ENCODE measurements around the gene NFIA. TPM values are rescaled to one million over a fixed set of nuclear protein-coding genes. Genes with fewer than 3 reads are reported as not detected.
A peak's percentile ranks its signal among the peaks of the same experiment; 100 is the strongest.

NFIA gene
- total RNA-seq, 3 donors from 2014 or later, result 54.9 to 87.5 (median 79.6) TPM

DNA sequence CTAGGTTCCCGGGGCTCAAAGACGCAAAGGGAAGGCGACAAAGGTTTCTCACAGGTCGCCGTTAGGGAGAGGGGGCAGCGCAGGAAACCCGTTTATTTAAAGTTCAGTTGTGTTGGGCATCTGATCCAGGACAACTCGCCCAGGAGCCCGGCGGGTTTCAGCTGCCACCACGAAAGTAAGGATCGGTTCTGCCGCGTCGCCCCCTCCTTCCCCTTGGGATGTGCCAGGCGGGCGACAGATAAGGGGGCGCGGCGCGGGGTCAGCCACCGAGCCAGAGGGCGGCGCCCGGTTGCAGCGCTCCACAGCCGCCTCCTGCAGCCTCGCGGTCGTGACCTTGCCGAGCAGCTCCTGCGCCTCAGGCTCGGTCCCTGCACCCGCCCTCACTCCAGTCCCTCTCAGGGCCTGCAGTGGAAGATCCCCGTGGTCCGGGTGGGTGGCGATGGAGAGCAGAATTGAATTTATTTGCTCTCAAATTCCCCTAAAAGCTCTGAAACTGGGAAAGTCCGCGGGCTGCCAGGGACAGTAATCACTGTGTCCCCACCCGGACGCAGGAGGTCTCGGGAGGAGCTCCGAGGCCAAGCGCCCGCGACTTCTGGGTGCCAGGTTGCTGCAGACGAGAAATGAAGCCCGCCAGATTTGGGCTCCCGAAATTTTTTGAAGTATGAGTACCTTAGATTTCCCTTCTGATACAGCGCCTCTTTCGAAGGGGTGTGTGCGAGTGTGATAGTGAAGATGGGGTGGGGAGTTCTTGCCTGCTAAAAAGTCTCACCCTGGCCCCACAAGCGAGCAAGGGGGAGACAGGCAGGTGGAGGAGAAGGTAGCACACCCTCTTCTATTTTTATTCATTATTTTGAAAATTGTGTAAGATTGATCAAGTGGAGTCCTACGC, 28.4 kb upstream of the NFIA start:
- no peak for DNase-seq (ENCODE audit: low spot score in 2 of 2)
- peak overlapping the region; percentile 43 to 76 (median 56) for H3K4me3 ChIP-seq
- peak overlapping the region; percentile 62 to 81 for H3K27ac ChIP-seq

DNA sequence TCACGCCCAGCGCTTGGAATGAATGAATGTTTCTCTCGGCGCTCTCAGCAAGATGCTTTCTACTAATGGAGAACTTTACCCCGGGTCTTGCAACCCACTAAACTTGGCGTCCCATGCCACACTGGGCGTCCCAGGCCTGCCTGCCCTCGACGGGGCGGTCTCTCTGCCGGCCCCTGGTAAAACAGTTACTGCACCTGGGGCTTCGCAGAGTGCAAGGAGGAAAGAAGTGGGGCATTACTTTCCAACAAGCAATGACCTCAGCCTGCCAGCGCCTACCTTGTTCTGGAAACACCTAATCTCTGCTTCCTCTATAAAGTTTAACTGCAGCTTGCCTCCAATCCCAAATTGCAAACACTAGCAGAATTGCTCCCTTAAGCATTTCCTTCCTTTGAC, 27.8 kb upstream of the NFIA start:
- Histone ChIP-seq H3K36me3 (no peaks in the 10 kb centered on the region), H3K27ac (peak overlapping the region; percentile 62 to 81), H3K4me1 (peaks cover 0 to 11% of the 10 kb centered on the region in 2 donors), H3K9me3 (no peaks in the 10 kb centered on the region), H3K27me3 (no peaks in the 10 kb centered on the region), H3K4me3 (no peak overlapping the region)
- no peak for TF ChIP-seq POLR2AphosphoS5 (IDR thresholded peaks at IDR 0.05)
- TF ChIP-seq, protein P1, sequence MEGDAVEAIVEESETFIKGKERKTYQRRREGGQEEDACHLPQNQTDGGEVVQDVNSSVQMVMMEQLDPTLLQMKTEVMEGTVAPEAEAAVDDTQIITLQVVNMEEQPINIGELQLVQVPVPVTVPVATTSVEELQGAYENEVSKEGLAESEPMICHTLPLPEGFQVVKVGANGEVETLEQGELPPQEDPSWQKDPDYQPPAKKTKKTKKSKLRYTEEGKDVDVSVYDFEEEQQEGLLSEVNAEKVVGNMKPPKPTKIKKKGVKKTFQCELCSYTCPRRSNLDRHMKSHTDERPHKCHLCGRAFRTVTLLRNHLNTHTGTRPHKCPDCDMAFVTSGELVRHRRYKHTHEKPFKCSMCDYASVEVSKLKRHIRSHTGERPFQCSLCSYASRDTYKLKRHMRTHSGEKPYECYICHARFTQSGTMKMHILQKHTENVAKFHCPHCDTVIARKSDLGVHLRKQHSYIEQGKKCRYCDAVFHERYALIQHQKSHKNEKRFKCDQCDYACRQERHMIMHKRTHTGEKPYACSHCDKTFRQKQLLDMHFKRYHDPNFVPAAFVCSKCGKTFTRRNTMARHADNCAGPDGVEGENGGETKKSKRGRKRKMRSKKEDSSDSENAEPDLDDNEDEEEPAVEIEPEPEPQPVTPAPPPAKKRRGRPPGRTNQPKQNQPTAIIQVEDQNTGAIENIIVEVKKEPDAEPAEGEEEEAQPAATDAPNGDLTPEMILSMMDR (IDR thresholded peaks at IDR 0.05), result no peak
- no peak for TF ChIP-seq POLR2A (IDR thresholded peaks at IDR 0.05)
- intact Hi-C loops (cut with DNase I; ENCODE audit: low total_unique reads), result loop anchor here (5.0 to 10.0 kb wide), 2 partner anchors 283 to 390 kb away; no protein-coding TSS in a partner anchor
- DNase-seq (ENCODE audit: low spot score in 2 of 2), result no peak

More for the DNA sequence above, 28.4 kb upstream of the NFIA start:
- intact Hi-C loops (cut with DNase I; ENCODE audit: low total_unique reads), result loop anchor here (5.0 to 10.0 kb wide), 2 partner anchors 283 to 391 kb away; no protein-coding TSS in a partner anchor
- Histone ChIP-seq H3K36me3 (no peaks in the 10 kb centered on the region), H3K27me3 (no peaks in the 10 kb centered on the region), H3K9me3 (no peaks in the 10 kb centered on the region), H3K4me1 (peaks cover 0 to 11% of the 10 kb centered on the region in 2 donors)
- TF ChIP-seq POLR2AphosphoS5 (IDR thresholded peaks at IDR 0.05) (no peak), POLR2A (IDR thresholded peaks at IDR 0.05) (no peak)
- TF ChIP-seq, protein P1 (IDR thresholded peaks at IDR 0.05), result no peak

DNA sequence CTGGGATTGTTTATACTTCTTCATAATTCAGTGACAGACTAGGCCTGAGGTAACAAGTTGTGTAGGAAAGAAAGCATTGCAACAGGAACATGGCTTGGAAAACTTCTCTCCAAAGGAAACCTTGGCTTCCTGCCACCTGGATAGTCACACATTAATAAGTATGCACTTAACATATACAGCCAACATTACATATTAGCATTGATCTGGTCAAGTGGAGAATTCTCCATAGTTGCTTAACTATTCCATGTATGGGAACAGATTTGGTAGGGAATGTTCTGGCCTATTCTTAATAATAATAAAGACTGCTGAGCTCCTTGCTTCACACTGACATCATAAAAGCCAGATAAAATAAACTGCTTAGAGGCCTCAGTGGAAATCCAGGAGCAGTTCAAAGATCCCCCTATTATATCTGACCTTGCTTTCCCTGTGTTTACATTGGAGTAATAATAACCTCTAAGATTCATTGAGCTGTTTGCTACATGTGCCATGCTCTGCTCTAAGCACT, 27.2 kb upstream of the NFIA start:
- Histone ChIP-seq H3K4me1 (peaks cover 0 to 11% of the 10 kb centered on the region in 2 donors), H3K36me3 (no peaks in the 10 kb centered on the region)
- DNase-seq (ENCODE audit: low spot score in 2 of 2), result no peak

DNA sequence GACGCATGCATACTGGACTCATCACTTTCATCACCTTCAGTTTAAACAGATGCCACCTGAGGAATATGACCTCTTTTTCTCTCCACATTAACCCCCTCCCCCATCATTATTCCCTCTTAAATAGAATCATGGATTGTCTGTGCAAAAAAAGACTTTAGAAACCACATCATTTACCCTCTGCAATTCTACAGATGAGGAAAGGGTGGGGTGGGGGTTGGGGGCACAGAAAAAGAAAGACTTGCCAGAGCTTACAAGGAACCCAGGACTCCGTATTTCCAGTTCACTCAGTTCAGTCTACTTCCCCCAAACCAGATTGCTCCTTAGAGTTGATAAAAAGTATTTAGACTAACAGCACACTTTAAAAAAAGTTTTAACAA, 26.2 kb upstream of the NFIA start:
- TF ChIP-seq, protein P1 (IDR thresholded peaks at IDR 0.05), result no peak
- TF ChIP-seq POLR2AphosphoS5 (IDR thresholded peaks at IDR 0.05) (no peak), POLR2A (IDR thresholded peaks at IDR 0.05) (no peak)
- intact Hi-C loops (cut with DNase I; ENCODE audit: low total_unique reads), result loop anchor here (10.0 kb wide), 1 partner anchor 389 kb away; no protein-coding TSS in a partner anchor
- Histone ChIP-seq H3K36me3 (no peaks in the 10 kb centered on the region), H3K27me3 (no peaks in the 10 kb centered on the region), H3K4me1 (peaks cover 0 to 11% of the 10 kb centered on the region in 2 donors), H3K4me3 (peak overlapping the region in 2 of 3 donors; percentile 76 to 77), H3K9me3 (no peaks in the 10 kb centered on the region), H3K27ac (peak overlapping the region; percentile 81 to 83)
- no peak for DNase-seq (ENCODE audit: low spot score in 2 of 2)

More for the DNA sequence above, 27.2 kb upstream of the NFIA start:
- intact Hi-C loops (cut with DNase I; ENCODE audit: low total_unique reads), result loop anchor here (10.0 kb wide), 1 partner anchor 390 kb away; no protein-coding TSS in a partner anchor
- no peak overlapping the region for H3K4me3 ChIP-seq
- H3K9me3 ChIP-seq, result no peaks in the 10 kb centered on the region
- H3K27me3 ChIP-seq, result no peaks in the 10 kb centered on the region
- H3K27ac ChIP-seq, result peak overlapping the region; percentile 81 to 83
- no peak for TF ChIP-seq POLR2A (IDR thresholded peaks at IDR 0.05)
- TF ChIP-seq, protein P1 (IDR thresholded peaks at IDR 0.05), result no peak
- TF ChIP-seq POLR2AphosphoS5 (IDR thresholded peaks at IDR 0.05), result no peak
